GM13977 (cell line): ENCODE results near the gene C13orf42.

Source experiments
- DNase-seq: peaks from one replicate; pipeline ENCODE4 v3.0.0; 2012; ENCODE audit warnings: low spot score
- CTCF ChIP-seq: IDR thresholded peaks from 2 replicates; pipeline ENCODE4 v1.5.1; 2012; ENCODE audit warnings: mild to moderate bottlenecking, control low read depth; ENCODE audit not compliant: insufficient read depth; ENCODE audit errors: extremely low read depth, missing control alignments
- in situ Hi-C: fragments of 300-500 bp; cut with MboI; formaldehyde crosslinking; loops from one replicate; pipeline ENCODE4 v1.12.0; 2022; ENCODE audit warnings: low sequenced_read_pairs, low pct_unique_long_range_greater_than_20kb, mixed read lengths, inconsistent platforms; ENCODE audit not compliant: unreplicated experiment

C13orf42 gene

GRCh38 chr13:51112771-51113170 lies 1.7 kb upstream of the C13orf42 start:
- in situ Hi-C loops = no loop called here

GRCh38 chr13:51111997-51112396 lies 923 bp upstream of the C13orf42 start:
- in situ Hi-C loops = no loop called here
- no peak for DNase-seq
- TF ChIP-seq CTCF = no peak

More at GRCh38 chr13:51112771-51113170, 1.7 kb upstream of the C13orf42 start:
- DNase-seq = no peak
- TF ChIP-seq CTCF = no peak

GRCh38 chr13:51107996-51108395 lies 3.1 kb downstream of the C13orf42 start:
- in situ Hi-C loops = no loop called here
- no peak for DNase-seq
- TF ChIP-seq CTCF = no peak

GRCh38 chr13:51105046-51105445 lies 6.0 kb downstream of the C13orf42 start:
- TF ChIP-seq CTCF = no peak
- DNase-seq = no peak
- in situ Hi-C loops = no loop called here

GRCh38 chr13:51101636-51102235 lies 9.3 kb downstream of the C13orf42 start:
- DNase-seq = no peak
- in situ Hi-C loops = no loop called here
- TF ChIP-seq CTCF = no peak

- TF ChIP-seq CTCF = no peak
- in situ Hi-C loops = no loop called here
- DNase-seq = no peak
These were observed 13.6 kb downstream of the C13orf42 start for GRCh38 chr13:51097353-51098043.
